ENCODE data around the gene ACP4. TPM values are rescaled to one million over a fixed set of nuclear protein-coding genes. Genes with fewer than 3 reads are reported as not detected.

ACP4 gene
- total and polyA plus RNA-seq, 12 donors = not detected

- WGBS, 2 donors = 40 to 44% methylated on average over 8 of the region's 8 CpGs
- ATAC-seq (no peak), DNase-seq (no peak)
- Histone ChIP-seq H3K4me1 (peaks cover 0 to 13% (median 6%) of the 10 kb centered on the region in 9 donors), H3K9me3 (no peaks in the 10 kb centered on the region), H3K27me3 (peaks cover 15 to 96% (median 78%) of the 10 kb centered on the region in 7 donors), H3K4me3 (no peak overlapping the region), H3K36me3 (no peaks in the 10 kb centered on the region), H3K27ac (no peak overlapping the region)
- TF ChIP-seq CTCF (IDR thresholded peaks at IDR 0.05) = no peak
- intact Hi-C loops (cut with DNase I) = no loop called here
Measured at GRCh38 chr19:50819636-50820035, 29.4 kb downstream of the ACP4 start.

- Histone ChIP-seq H3K9me3 (no peaks in the 10 kb centered on the region), H3K27me3 (peaks cover 15 to 93% (median 77%) of the 10 kb centered on the region in 7 donors), H3K4me1 (peaks cover 0 to 13% (median 6%) of the 10 kb centered on the region in 9 donors), H3K36me3 (no peaks in the 10 kb centered on the region), H3K27ac (no peak overlapping the region), H3K4me3 (no peak overlapping the region)
- no peak for DNase-seq
- intact Hi-C loops (cut with DNase I) = no loop called here
- WGBS, 2 donors = 14 to 16% methylated on average over 15 of the region's 15 CpGs
- no peak for TF ChIP-seq CTCF (IDR thresholded peaks at IDR 0.05)
- no peak for ATAC-seq
Measured at GRCh38 chr19:50820086-50820485, 29.9 kb downstream of the ACP4 start.

GRCh38 chr19:50820549-50821247 lies 30.5 kb downstream of the ACP4 start:
- 5 to 6% methylated on average over 15 to 21 of the region's 21 CpGs for WGBS, 2 donors
- peaks cover 15 to 91% (median 73%) of the 10 kb centered on the region in 7 donors for H3K27me3 ChIP-seq
- peak overlapping the region in 3 of 10 donors; percentile 5 to 15 (median 11) for H3K4me3 ChIP-seq
- H3K27ac ChIP-seq = no peak overlapping the region
- TF ChIP-seq CTCF (IDR thresholded peaks at IDR 0.05) = no peak
- H3K9me3 ChIP-seq = no peaks in the 10 kb centered on the region
- peaks cover 0 to 13% (median 6%) of the 10 kb centered on the region in 9 donors for H3K4me1 ChIP-seq
- DNase-seq = peak in 1 of 2 donors; percentile 24
- H3K36me3 ChIP-seq = no peaks in the 10 kb centered on the region
- intact Hi-C loops (cut with DNase I) = no loop called here
- ATAC-seq = peak in 5 of 8 donors; percentile 16 to 70 (median 48)

GRCh38 chr19:50821248-50821612 lies 31.0 kb downstream of the ACP4 start:
- TF ChIP-seq CTCF (IDR thresholded peaks at IDR 0.05) = no peak
- Histone ChIP-seq H3K4me1 (peaks cover 0 to 13% (median 6%) of the 10 kb centered on the region in 9 donors), H3K9me3 (no peaks in the 10 kb centered on the region), H3K27ac (no peak overlapping the region), H3K27me3 (peaks cover 15 to 89% (median 71%) of the 10 kb centered on the region in 7 donors), H3K4me3 (peak overlapping the region in 1 of 10 donors; percentile 5), H3K36me3 (no peaks in the 10 kb centered on the region)
- WGBS, 2 donors = 65 to 68% methylated on average over 4 of the region's 4 CpGs
- no peak for DNase-seq
- intact Hi-C loops (cut with DNase I) = no loop called here
- no peak for ATAC-seq
